Eye (tissue), 1 donor: ENCODE results near the gene E2F4.

Experiments
- DNase-seq: peaks from one replicate; pipeline ENCODE4 v3.0.0-alpha.2; 2015

E2F4 gene

DNA sequence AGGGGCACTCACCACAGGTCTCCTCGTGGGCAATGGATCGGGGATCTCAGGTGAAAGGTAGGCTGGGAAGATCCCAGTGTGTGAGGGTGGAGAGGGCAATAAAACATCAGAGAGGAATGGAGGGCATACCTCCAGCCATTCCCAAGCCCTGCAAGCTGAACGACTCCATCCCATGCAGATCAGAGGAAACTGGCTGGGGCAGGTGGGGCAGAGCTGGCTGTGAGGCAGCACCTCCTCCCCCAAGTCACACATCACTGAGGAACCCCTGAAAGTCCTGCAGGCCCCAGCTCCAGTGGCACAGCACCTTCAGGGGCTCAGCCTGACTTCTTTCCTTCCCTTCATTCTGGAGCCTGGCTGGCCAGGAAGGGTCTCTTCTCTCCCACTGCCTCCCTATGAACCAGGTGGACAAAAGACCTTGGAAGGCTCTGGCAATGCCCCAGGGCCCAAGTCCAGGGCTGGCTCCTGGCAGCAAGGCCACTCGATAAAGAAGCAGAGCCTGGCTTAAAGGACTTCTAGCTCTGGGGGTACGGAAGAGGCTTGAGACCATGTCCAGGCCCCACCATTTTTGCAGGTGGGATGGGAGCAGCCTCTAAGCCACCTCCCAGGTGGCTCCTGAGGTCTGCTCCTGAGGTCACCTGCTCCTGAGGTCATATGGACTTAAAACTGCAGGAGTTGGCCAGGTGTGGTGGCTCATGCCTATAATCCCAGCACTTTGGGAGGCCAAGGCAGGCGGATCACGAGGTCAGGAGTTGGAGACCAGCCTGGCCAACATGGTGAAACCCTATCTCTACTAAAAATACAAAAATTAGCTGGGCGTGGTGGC lies 21.5 kb downstream of the E2F4 start:
- no peak for DNase-seq

DNA sequence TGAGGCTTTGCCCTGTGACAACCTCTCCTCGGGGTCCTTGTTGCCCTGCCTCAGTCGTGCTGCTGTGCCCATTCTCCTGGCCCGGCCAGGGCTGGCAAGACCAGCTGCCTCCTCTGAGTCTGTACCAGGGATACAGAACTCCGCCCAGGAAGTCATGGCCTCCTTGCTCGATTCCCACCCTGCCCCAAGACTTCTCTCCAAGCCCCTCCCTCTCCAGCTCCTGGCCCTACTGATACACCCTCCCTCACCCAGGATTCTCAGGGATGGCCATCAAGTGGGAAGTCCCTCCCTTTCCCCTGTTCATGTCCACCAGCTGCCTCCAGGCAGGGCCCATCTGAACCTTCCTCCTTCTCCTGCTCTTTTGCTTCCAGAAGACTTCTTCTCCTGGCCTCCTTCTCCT lies 23.8 kb downstream of the E2F4 start:
- DNase-seq, result no peak

DNA sequence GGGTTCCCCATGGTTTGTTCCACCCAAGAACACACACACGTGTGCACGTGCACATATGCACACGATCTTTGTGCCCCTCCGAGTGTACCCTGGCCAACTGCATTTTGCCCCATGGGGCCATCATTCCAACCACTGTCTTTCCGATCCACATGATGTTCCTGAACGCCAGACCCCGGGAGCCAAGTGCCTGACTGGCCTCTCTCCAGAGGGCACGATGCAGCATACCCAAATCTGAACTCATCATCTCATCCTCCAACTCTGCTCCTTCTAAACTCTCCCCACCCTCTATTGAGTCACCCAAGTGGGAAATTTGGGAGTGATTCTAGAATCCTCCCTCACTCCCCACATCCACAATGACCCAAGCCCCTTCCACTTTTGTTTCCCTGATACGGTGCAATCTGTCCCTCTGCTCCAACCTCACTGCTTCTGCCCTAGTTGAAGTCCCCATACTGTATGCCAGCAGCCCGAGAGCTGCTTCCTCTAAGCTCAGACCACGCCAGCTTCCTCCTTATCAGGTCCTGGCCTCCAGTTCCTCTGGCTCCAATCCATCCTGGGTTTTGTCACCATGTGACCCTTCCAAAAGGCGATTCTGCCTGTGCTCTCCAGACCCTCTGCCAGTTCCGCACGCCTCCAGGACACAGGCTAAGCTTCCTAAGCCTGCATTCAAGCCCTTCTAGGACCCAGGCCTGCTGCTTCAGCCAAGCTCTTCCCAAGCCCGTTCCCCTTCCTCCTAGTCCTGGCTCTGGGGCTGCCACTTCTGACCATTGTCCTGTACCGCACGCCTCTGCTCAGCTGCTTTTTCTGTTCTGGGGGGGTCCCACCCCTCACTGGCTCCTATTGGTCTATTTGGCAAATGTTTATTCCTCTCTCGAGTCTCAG lies 24.9 kb downstream of the E2F4 start:
- no peak for DNase-seq

DNA sequence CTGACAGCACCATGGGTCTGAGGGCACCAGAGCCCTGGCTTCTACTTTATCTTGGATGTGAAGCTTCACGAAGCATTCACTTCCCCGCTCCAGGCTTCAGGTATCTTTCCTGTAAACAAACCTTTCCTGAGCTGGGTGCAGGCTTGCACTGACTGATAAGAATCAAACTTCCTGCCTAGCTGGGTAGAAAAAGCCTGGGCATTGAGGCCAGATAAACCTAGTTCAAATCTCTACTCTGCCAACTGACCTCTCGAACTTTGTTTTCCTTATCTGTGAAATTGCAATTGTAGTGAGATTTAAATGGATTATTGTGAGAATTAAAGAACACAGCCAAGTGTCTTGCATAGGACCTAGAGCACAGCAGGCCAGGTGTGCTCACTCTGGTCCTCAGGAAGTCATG lies 32.0 kb downstream of the E2F4 start:
- DNase-seq, result no peak

DNA sequence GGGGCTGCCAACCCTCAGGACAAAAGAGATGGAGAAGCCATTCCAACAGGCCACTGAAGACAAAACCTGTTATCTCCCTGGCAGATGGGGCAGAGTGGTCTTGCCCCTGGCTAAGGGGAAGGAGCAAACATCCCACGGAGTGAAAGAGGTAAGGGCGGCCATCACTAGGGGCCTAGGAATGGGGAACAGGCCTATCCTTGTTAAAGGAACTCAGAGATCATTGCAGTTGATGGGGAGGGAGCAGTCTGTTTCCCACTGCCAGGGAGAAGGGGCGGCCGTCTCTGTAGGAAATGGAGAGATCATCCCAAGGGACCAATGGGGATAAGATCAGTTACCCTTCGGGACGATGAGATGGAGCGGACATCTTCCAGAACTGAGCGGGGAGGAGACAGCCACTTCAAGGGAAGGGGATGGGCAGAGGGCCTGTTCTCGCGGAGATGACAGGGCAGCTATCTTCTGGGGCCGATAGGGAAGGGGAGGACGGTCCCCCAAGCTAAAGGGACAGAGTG lies 34.4 kb downstream of the E2F4 start:
- no peak for DNase-seq

DNA sequence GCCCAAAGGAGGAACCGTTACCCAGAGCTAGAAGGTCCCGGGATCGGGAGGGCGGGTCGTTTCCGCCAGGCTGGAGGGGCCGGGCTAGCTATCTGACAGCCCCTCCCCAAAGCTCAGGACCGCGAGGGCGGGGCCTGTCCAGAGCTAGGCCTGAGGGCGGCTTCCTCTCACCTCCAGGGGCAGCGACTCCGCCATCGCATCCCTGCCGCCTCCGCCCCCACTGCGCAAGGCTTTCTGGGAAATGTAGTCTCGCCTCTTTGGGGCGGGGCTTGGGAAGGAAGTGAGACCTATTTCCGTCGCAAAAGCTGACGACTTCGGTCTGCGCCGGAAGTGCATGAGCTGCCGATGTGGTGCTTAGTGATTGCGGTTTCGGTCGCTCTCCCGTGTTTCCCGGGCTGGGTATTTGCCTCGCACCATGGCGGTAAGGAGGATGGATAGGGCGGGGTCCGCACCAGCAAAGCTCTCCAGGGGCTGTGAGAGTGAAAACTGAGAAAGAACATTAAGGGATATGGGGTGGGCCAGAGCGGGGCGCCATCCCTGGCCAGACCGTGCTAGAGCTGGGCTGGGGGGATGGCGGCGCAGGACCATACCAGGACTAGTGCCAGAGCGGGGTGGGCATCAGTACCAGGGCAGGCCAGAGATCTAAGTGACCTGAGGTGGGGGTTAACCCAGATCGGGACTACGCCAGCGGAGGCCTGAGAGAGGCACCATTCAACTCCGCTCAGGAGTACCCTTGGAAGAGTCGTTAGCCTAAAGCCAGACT lies 35.0 kb downstream of the E2F4 start, which contains the start of gene TMEM208:
Gene TMEM208, plus strand, starts transcription at position 327 of the 763 bp plus-strand sequence. Its CDS starts 89 bp downstream, at position 416.
- DNase-seq, result peak; percentile 100

DNA sequence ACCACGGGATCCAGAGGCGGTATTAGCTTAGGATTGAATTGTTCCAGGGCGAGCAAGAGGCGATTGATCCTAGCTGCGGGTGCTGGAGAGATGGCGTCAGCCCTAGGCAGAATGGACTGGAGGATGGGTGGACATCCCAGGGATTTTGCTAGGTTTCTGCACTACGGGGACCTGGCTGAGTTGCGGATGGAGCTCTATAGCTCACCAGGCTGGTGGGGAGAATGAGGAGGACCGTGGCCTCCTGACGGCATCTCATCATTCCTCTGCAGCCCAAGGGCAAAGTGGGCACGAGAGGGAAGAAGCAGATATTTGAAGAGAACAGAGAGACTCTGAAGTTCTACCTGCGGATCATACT lies 35.6 kb downstream of the E2F4 start:
- DNase-seq, result no peak

DNA sequence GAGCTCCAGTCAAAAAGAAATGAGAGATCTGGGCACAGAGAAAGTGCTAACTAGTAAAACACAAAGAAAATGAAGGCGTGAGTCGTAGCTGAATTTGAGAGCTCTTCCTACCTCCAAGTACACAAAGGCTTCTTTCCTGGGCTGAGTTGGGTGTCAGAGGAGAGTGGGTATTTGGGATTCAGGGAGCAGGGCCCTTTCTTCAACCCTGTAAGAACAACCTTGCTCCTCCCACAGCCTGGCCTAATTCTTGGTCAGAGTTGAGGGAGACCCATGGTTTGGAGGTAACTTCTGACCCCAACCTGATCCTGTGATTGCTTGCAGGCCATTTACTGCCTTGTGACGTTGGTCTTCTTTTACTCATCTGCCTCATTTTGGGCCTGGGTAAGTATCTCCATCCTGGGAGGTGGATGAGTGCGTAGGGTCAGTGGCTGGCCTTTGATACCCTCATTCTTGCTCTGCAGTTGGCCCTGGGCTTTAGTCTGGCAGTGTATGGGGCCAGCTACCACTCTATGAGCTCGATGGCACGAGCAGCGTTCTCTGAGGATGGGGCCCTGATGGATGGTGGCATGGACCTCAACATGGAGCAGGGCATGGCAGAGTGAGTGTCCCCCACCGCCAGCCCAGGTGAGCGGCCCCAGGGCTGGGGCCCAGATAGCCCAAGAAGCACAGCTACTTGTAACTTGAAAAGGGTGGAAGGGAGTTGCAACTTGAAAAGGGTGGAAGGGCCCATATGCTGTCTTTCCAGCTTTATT lies 36.3 kb downstream of the E2F4 start:
- no peak for DNase-seq

DNA sequence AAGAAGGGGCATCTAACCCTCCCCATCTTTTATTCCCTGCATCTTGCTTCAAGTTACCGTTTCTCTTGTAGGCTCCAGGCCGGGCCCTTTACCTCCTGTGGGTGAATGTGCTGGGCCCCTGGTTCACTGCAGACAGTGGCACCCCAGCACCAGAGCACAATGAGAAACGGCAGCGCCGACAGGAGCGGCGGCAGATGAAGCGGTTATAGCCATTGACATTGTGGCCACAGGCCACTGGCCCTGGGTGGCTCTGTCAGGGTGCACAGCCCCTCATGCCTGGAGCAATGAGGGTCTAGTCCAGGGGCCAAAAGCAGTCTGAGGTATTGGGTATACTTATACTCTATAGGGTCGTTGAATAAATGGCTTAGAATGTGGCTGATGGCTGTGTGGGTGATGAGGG lies 37.0 kb downstream of the E2F4 start:
- DNase-seq, result no peak

DNA sequence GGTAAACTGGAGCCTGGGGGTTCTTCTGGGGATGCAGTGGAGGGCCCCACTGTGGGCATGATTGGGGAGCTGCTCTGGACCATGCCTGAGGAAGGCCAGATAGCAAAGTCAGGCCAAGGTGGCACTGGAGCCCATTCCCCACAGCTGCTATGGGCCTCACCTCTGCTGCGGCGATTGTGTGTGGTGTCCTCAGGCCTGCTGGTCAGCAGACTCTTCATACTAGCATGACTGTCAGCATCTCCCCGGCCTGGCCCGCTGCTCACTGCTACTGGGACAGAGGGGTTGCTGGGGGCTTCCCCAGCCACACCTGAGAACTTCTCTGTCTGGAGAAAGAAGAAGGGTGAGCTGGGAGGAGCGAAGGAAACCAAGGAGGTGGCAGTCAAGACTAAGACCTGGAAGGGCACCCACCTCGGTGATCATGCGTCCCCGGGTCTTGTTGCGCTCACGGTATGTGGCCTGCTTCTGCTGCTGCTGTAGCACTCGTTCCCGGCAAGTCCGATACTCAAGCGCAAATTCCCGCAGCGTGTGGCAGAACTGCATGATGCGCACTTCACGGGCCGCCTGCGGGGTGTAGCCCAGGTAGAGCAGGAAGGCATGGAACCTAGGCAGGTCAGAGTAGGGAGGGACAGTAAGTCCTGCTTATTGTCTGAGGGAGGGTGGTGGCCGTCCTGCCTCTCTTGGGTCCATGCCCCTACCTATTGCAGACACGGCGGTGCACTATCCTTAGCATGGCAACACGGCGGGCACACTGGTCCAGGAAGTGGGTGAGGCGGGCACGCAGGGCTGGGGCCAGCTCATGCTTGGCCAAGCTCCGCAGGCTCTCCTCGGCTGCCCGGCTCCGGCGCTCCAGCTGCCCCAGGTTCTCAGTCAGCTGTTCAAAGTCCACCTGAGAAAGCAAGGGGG lies 38.2 kb downstream of the E2F4 start:
- no peak for DNase-seq

DNA sequence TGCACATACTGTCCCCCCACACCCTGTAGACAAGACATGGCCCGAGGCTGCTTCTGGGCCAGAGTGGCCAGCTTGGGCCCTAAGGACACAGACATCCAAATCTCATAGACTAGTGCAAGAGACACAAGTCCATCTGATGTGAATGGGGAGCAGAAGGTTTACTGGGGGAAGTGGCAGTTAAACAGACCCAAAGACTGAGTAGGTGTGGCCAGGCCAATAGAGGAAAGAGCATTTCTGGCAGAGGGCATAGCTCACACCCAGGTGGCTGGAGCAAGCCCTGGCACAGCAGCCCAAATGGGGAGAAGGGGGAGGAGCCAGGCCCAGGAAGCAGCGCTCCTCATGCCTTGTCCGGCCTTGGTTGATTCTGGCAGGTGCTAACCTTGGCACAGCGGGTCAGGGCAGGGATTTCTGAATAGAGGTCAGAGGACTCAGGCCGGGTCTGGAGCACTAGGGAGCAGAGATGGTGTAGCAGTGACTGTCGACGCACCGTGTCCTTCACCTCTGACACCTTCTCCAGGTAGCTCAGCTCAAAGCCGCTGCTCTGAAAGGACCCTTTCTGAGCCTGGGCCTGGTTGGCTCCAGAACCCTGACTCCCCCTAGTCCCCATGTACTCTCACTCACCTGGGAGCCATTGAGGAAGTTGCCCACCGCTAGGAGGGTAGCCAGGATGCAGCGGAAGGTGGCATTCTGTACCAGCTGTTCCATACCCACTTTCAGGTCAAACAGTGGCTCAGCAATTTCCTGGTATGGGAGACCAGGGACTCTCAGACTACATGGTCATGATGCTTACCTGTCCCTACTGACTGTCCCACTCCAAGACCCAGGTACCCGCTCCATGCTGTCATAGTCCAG lies 39.1 kb downstream of the E2F4 start:
- no peak for DNase-seq

DNA sequence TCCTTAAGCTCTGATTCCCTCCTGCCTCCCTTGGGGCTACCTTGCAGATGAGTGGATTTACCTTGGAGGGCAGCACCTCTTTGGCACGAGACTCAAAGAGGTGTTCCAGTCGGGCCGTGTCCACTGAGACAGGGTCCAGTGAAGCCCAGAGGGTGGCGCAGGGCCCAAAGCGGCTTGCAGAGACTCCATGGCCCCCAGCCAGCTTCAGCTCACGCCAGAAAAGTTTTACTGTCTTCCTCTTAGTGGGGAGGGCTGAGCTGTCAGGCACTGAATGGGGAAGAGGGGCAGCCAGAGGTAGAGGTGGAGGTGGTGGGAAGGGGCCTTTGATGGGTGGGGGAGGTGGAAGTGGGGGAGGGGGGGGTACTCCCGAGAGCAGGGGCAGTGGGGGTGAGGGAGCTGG lies 41.6 kb downstream of the E2F4 start:
- DNase-seq, result no peak

DNA sequence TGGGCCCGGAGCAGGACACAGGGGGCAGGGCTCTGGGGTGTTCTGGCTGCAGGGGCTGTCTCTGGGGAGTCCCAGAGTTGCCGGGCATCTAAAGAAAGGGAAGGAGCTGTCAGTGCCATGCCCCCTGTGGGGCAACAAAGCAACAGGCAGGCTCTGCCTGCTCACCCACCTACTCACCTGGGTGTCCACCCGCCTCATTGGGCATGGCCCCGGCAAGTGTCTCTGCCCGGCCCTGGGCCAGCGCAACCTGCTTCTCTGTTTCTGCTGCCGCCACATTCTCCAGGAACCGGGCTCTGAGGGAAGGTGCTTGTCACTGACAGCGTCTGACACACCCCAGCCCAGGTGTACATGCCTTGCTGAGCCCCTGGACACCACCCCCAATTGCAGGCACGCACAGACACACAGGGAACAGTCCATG lies 42.2 kb downstream of the E2F4 start:
- no peak for DNase-seq

DNA sequence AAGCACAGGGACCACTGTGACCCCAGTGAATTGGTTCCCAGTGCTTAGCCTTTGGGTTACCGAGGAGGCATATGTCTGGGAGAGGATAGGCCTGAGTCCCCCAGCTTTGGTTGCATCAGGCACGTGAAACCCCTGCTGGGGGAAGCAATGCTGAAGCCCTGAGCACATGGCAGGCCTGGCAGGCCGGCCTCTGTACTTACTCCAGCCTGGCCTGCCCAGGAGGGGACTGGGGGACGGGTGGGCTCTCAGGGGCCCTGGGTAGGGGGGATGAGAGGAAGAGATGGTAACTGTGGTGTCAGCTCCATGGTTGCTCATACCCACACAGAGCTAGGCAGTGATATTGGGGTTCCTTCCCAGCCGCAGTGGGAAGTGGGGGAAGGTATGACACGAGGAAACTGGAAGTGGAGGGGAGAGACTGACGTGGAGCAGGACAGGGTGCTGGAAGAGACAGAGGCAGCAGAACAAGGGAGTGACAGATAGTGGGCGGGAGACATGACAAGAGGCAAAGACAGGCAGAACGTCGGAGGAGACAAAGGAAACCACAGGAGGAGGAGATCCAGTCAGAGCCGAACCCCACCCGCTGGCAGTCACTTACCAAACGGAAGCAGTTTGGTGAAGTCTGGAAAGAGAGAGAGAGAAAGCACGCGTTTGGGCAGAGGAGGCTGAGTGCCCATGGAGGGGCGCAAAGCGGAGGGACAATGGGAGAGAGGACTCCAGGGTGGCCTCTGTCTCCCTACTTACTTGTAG lies 44.0 kb downstream of the E2F4 start:
- no peak for DNase-seq

DNA sequence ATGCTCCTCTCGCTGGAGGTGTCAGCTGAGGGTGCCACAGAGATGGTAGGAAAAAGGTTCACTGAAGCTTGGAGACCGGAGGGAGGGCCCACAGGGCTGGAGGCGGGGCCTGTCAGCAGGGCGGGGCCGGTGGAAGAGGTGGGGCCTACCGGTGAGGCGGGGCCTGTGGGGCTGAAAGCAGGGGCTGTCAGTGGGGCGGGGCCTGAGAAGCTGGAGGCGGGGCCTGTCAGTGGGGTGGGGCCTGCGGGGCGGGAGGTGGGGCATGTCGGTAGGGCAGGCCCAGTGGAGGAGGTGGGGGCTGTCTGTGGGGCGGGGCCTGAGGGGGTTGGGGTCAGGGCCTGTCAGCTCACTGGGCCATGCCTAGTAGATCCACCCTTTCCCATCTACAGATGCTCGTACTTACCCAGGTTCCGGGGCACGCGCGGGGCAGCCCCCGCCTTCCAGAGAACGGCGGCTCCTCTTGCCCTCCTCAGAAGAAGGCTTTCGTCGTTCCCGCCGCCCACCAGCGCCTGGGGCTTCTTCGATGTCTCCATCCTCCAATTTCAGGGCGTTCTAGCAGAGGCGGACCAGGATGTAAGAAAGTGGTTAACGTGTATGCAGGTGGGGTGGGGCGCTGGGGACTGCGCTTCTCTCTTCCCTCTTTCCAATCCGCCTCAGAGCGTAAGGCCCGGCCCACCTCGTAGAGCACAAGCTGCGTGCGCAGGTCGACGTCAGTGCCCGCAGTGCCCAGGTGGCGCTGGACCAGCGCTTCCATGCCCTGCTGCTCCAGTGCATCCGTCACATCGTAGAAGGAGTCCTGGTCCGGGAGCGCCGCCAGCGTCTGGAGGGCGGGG lies 44.8 kb downstream of the E2F4 start:
- peak; percentile 38 for DNase-seq

DNA sequence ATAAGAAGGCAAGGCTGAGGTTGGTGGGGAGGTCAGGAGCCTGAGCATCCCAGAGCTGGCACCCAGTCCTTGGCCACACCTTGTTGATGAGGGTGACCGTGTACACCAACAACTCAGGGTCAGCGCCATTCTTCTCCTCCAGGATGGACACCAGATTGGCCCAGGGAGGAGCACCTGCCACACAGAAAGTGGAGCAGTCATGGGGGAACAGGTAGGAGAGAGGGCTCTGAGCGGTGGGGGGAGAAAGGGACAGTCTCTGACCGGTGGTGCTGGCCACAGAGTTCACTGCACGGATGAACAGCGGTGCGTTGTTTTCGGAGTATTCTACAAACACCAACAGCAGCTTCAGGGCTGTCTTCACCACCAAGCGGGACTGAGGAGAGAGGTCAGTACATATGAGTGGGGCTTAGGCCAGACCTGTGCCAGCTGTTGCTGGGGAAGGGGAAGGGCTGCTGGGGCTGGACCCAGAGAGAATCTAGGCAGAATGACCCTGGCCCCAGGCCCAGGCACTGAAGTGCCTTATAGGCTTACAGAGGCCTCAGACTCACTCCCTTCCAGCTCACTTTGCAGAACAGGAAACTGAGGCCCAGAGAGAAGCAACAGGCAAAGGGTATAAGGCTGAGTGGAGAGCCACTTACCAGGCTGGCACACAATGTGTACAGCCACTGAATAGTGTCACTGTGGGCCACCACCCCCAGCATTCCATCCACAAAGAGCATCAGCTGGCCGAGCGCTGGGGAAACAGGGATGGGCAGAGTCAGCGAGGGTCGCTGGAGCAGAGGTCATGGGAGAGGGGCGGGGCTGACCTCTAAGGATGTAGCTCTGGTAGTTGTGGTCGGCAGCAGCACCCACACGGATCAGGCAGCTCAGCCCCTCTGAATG lies 45.7 kb downstream of the E2F4 start:
- DNase-seq, result no peak

DNA sequence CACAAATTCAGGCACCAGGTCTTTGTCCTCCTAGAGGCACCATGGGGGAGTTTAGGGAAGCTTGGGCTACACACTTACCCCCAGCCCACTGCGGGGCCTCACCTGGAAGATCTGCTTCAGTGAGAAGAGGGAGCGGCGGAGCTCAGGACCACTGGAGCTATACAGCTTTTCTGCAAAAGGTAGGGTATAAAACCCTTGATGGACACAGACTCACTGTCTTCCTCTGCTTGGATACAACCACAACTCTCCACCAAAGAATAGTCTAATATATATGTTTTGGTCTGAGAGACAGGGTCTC lies 46.3 kb downstream of the E2F4 start:
- DNase-seq, result no peak
